Subcutaneous adipose tissue (tissue), 4 donors: Measurements from ENCODE around the gene RHOH. TPM values are rescaled to one million over a fixed set of nuclear protein-coding genes. Genes with fewer than 3 reads are reported as not detected.

Experiments used
- CTCF ChIP-seq: fragments of 450-650 bp; IDR thresholded peaks from one replicate; pipeline ENCODE4 v1.5.1; 2016; ENCODE audit warnings: low read depth, mild to moderate bottlenecking, control low read depth, antibody characterized with exemption, moderate library complexity
- total RNA-seq, 4 donors: library from RNA; depleted of rRNA; stranded (reverse); fragments of >200 nt; gene quantifications; one replicate each; pipeline ENCODE4 v1.1.0, GENCODE V29; 2016

Gene RHOH
- total RNA-seq, 4 donors from 2014 or later = 2.1 to 7.0 (median 3.7) TPM

- TF ChIP-seq CTCF = no peak
Observed at GRCh38 chr4:40199999-40200874, 3.4 kb downstream of the RHOH start.

- TF ChIP-seq CTCF = no peak
Observed at GRCh38 chr4:40200875-40201801, 4.3 kb downstream of the RHOH start.

- TF ChIP-seq CTCF = no peak
Observed at GRCh38 chr4:40201898-40202297, 5.1 kb downstream of the RHOH start.

GRCh38 chr4:40202474-40202873, 5.6 kb downstream of the RHOH start:
- no peak for TF ChIP-seq CTCF

GRCh38 chr4:40204507-40205258, 7.9 kb downstream of the RHOH start:
- TF ChIP-seq CTCF = no peak

GRCh38 chr4:40205259-40206198, 8.7 kb downstream of the RHOH start:
- TF ChIP-seq CTCF = no peak
